Right lobe of liver (tissue), 4 donors: ENCODE data around the gene TEX22.
A peak's percentile ranks its signal among the peaks of the same experiment; 100 is the strongest.

ENCODE experiments used
- POLR2A ChIP-seq: fragments of 450-650 bp; IDR thresholded peaks from one replicate; pipeline ENCODE4 v1.6.1; 2017; ENCODE audit warnings: antibody characterized with exemption, mild to moderate bottlenecking
- TF ChIP-seq, protein P1 (sequence below), 4 donors: fragments of 200-600 bp in 3 of 4; fragments of 450-650 bp in 1 of 4; IDR thresholded peaks; one replicate each; pipeline versions ENCODE4 v1.5.1 to v1.8.0; 2016 to 2022; ENCODE audit warnings: antibody characterized with exemption in 4 of 4, mild to moderate bottlenecking in 2 of 4
- donor health status: DM: no; HTN: no; CAD: no.
- donor health status: DM: no; HTN: no; CAD: no.
- donor health status: DM: no; HTN: yes; CAD: no.

DNA sequence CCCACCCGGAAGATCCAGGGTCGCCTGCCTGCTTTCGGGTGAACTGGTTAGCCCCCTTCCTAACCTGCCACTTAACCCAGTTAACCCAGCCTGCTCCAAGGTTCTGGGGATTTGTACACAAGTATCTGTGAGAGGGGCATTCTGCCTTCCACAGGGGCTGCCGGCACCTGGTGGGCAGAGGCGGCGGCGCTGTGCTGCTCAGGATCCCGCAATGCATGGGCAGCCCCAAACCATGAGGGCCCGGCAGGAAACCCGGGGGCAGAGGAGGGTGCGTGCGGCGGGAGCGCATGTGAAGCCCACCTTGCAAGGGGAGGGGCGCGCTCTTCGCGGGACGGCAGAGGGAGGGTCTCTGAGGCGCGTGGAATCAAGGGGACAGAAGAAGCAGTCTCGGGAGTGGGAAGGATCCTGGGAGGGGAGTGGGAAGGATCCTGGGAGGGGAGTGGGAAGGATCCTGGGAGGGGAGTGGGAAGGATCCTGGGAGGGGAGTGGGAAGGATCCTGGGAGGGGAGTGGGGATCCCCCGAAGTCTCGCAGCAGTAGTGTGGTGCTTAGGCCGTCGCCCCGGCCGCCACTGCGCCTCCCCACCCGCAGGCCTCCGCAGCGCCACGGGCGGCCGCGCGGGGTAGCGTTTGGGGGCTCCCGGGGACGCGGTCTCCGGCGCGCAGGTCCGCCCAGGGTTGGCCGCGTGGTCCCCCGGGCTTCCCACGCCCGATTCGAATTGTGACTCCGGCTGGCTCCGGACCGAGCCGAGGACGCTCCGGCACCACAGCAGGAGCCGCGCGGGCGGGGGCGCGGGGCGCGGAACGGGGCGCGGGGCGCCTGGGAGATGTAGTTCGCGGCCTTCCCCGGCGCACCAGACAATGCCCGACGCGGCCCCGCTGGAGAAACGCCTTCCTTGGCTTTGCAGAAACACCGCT is 16.4 kb downstream of the TEX22 start:
- TF ChIP-seq POLR2A = no peak
- TF ChIP-seq, protein P1, sequence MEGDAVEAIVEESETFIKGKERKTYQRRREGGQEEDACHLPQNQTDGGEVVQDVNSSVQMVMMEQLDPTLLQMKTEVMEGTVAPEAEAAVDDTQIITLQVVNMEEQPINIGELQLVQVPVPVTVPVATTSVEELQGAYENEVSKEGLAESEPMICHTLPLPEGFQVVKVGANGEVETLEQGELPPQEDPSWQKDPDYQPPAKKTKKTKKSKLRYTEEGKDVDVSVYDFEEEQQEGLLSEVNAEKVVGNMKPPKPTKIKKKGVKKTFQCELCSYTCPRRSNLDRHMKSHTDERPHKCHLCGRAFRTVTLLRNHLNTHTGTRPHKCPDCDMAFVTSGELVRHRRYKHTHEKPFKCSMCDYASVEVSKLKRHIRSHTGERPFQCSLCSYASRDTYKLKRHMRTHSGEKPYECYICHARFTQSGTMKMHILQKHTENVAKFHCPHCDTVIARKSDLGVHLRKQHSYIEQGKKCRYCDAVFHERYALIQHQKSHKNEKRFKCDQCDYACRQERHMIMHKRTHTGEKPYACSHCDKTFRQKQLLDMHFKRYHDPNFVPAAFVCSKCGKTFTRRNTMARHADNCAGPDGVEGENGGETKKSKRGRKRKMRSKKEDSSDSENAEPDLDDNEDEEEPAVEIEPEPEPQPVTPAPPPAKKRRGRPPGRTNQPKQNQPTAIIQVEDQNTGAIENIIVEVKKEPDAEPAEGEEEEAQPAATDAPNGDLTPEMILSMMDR (IDR thresholded peaks at IDR 0.05) = peak; percentile 60 to 69 (median 68)
